ENCODE results near the gene HAL.

Gene HAL

GRCh38 chr12:95940514-95940913 is 55.6 kb downstream of the HAL start:
- no peak for DNase-seq

Data from fibroblast of skin of scalp (primary cell).